Superior temporal gyrus (tissue), 1 donor: Measurements from ENCODE around the gene CABP1.
"Not testable (repeated sequence)": the region's sequence is repeated elsewhere in the genome, so short reads cannot be mapped to it uniquely, and the experiment has no call there.

Source experiments
- DNase-seq: peaks from one replicate; pipeline ENCODE4 v3.0.0-alpha.2; 2016; ENCODE audit errors: extremely low spot score

CABP1 gene

GRCh38 chr12:120666571-120667390, 26.4 kb downstream of the CABP1 start:
- DNase-seq = no peak

- DNase-seq = no peak
Measured at GRCh38 chr12:120668091-120668867, 27.9 kb downstream of the CABP1 start.

GRCh38 chr12:120668868-120669840, 28.7 kb downstream of the CABP1 start:
- DNase-seq = no peak

- DNase-seq = not testable (repeated sequence)
Measured at GRCh38 chr12:120670237-120670636, 29.8 kb downstream of the CABP1 start.

- DNase-seq = no peak
Measured at GRCh38 chr12:120670667-120671066, 30.2 kb downstream of the CABP1 start.

- no peak for DNase-seq
Measured at GRCh38 chr12:120674097-120674636, 33.7 kb downstream of the CABP1 start.

GRCh38 chr12:120677765-120678473, 37.5 kb downstream of the CABP1 start:
- DNase-seq = no peak

- no peak for DNase-seq
Measured at GRCh38 chr12:120678572-120678971, 38.1 kb downstream of the CABP1 start.

- DNase-seq = no peak
Measured at GRCh38 chr12:120680165-120680738, 39.8 kb downstream of the CABP1 start.

- DNase-seq = no peak
Measured at GRCh38 chr12:120684523-120684932, 44.1 kb downstream of the CABP1 start.

GRCh38 chr12:120685522-120685921, 45.1 kb downstream of the CABP1 start:
- no peak for DNase-seq

GRCh38 chr12:120686151-120686689, 45.8 kb downstream of the CABP1 start:
- DNase-seq = peak; percentile 99

- peak; percentile 97 for DNase-seq
Measured at GRCh38 chr12:120686690-120687577, 46.5 kb downstream of the CABP1 start, which contains the start of gene MLEC. TSS of gene MLEC (plus strand) at chr12:120687149. CDS start at chr12:120687297, 148 bp downstream.

GRCh38 chr12:120687578-120688289, 47.3 kb downstream of the CABP1 start:
- no peak for DNase-seq

- DNase-seq = no peak
Measured at GRCh38 chr12:120688527-120689071, 48.2 kb downstream of the CABP1 start.

GRCh38 chr12:120689397-120690082, 49.1 kb downstream of the CABP1 start:
- no peak for DNase-seq

GRCh38 chr12:120690083-120690450, 49.6 kb downstream of the CABP1 start:
- DNase-seq = no peak
